ENCODE results near the gene DLD. TPM values are rescaled to one million over a fixed set of nuclear protein-coding genes. Genes with fewer than 3 reads are reported as not detected.

Gene DLD
- 30.4 and 61.6 TPM in 2 replicates for total RNA-seq

GRCh38 chr7:107890962-107891635 lies at the start of gene DLD:
Gene DLD, plus strand, starts transcription at chr7:107891183. Its CDS starts 68 bp downstream, at chr7:107891251.

Other genes starting within 250 kb of the DLD start
- 0.05 and 0.44 TPM in 2 replicates for gene SLC26A4, start 230.4 kb upstream of the DLD start, total RNA-seq
- 7.7 and 17.5 TPM in 2 replicates for gene CBLL1, start 147.0 kb upstream of the DLD start, total RNA-seq
- not detected in 2 replicates for gene SLC26A3, start 88.0 kb upstream of the DLD start, total RNA-seq
- gene LAMB1, start 112.0 kb downstream of the DLD start, total RNA-seq, result 990 and 993 TPM in 2 replicates
- gene LAMB4, start 239.2 kb downstream of the DLD start, total RNA-seq, result 0.10 and 0.19 TPM in 2 replicates